ENCODE data around the gene STX12. TPM values are rescaled to one million over a fixed set of nuclear protein-coding genes. Genes with fewer than 3 reads are reported as not detected.

The STX12 gene
- total RNA-seq, 1 experiment from 2014 or later: 24.5 TPM

DNA sequence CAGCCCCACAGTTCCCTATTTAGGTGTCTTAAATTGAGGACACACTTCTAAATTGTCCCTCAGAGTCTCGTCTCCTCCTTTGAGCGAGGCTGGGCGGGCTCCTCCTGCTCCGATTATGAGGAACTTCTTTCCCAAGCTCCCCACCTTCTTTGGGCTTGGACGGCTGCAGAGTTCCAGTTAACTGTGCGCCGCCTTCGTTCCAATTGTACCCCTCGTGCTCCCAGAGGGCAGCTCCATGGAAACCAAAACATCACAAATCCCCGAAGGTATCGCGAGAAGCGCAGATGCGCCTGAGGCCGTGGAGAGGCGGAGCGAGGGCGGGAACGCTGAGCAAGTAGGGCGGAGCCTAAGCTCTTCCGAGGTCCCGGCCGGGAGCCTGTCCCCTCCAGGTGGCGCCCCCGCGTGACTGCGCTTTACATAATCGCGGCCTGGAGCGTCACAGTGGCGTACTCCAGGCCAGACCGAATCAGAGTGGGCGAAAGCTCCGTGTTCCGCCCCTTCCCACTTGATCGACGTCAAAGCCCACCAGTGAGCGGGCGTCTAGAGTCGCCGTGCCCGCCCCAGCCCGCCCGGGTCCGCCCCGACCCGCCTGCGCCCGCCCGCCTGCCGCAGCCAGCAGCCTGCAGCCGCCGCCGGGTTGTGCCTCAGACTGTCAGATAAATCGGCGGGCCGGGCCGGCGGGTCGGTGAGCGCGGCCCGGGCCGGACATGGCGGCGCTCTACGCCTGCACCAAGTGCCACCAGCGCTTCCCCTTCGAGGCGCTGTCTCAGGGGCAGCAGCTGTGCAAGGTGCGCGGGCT lies 47.4 kb upstream of the STX12 start, which contains the start of gene FAM76A:
Gene FAM76A, plus strand, starts transcription at position 588 of the 799 bp plus-strand sequence. Its CDS starts 120 bp downstream, at position 708.
- intact Hi-C loops (cut with micrococcal nuclease; ENCODE audit: unreplicated experiment): no loop called here
- DNase-seq (ENCODE audit: low spot score): peak; percentile 99
- no peaks in the 10 kb centered on the region for H3K9me3 ChIP-seq (ENCODE audit: low read depth, low read length, poor library complexity, severe bottlenecking)
- peak within 1 kb of the TSS; percentile 99 for H3K4me3 ChIP-seq (ENCODE audit: low read depth, low read length, poor library complexity, severe bottlenecking)
- H3K27me3 ChIP-seq (replicated peaks; ENCODE audit: insufficient read depth, low read depth, low read length, poor library complexity): no peaks in the 10 kb centered on the region
- BruUV-seq (replicated peaks): no TSS peak
- peaks cover 8% of the 10 kb centered on the region for H3K4me1 ChIP-seq (ENCODE audit: insufficient read depth, low read length, poor library complexity, severe bottlenecking)
- ChIA-PET CTCF (interaction anchor here (0.5 to 1.7 kb wide), 6 partner anchors 22 to 527 kb away, joined by 3 to 11 read pairs (median 6); partner anchors contain the start of genes IFI6 and STX12), POLR2A (ENCODE audit: low non-redundant PET) (interaction anchor here (0.6 to 1.0 kb wide), 5 partner anchors 47 to 571 kb away, joined by 3 to 9 read pairs (median 5); partner anchors contain the start of genes IFI6, PPP1R8, SLC9A1 and STX12)
- H3K27ac ChIP-seq (ENCODE audit: low read depth, low read length, poor library complexity, severe bottlenecking): peak within 1 kb of the TSS; percentile 88
- H3K36me3 ChIP-seq (ENCODE audit: insufficient read depth, low read length, poor library complexity, severe bottlenecking): no peaks in the 10 kb centered on the region
- TF ChIP-seq, protein P1, sequence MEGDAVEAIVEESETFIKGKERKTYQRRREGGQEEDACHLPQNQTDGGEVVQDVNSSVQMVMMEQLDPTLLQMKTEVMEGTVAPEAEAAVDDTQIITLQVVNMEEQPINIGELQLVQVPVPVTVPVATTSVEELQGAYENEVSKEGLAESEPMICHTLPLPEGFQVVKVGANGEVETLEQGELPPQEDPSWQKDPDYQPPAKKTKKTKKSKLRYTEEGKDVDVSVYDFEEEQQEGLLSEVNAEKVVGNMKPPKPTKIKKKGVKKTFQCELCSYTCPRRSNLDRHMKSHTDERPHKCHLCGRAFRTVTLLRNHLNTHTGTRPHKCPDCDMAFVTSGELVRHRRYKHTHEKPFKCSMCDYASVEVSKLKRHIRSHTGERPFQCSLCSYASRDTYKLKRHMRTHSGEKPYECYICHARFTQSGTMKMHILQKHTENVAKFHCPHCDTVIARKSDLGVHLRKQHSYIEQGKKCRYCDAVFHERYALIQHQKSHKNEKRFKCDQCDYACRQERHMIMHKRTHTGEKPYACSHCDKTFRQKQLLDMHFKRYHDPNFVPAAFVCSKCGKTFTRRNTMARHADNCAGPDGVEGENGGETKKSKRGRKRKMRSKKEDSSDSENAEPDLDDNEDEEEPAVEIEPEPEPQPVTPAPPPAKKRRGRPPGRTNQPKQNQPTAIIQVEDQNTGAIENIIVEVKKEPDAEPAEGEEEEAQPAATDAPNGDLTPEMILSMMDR (conservative IDR thresholded peaks at IDR 0.05; ENCODE audit: low read depth, low read length): peak; percentile 61
- TF ChIP-seq EZH2 (IDR thresholded peaks at IDR 0.05; ENCODE audit: borderline replicate concordance, low read depth, low read length, poor library complexity, severe bottlenecking): no peak

DNA sequence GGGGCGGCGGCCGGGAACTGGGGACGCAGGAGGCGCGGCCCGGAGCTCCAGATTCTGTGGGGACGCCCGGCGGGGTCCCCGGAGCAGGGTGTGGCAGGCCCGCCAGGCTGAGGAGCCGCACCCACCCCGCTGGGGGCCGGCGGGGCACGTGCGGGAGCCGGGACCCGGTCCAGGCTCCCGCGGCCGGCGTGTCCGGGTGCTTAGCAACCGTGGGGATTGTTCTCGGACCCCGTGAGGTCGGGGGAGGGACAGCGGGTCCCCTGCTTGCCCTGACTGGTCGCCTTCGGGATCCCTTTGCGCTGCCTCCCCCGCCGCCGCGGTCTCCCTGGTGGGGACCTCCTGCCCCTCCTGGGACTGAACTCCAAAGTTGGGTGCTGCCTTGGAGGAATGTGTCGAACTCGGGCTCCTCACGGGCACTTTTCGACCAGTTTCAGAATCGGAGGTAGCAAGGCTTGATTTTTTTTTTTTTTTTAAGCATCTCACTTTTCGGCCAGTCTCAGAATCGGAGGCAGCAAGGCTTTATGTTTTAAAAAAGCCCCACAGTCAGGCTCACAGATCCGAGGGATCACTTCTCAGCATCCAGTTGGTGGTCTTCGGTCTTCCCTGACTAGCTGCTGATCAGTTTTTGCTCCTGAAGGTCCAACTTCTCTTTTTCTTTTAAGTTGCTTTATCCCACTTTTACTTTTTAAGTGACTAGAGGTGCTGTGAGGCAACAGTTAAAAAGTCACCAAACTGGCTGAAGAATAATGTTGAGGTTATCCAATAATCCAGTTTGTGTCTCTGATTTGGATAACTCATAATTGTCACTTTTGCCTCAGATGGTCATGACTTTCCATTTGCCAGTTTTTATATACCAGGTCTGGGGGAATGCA lies 46.6 kb upstream of the STX12 start:
- intact Hi-C loops (cut with micrococcal nuclease; ENCODE audit: unreplicated experiment): no loop called here
- BruUV-seq (replicated peaks): TSS peak; percentile 63
- CTCF ChIA-PET: interaction anchor here (0.6 to 1.7 kb wide), 5 partner anchors 46 to 528 kb away, joined by 3 to 8 read pairs (median 7); partner anchors contain the start of genes IFI6 and STX12

More for the DNA sequence above, 46.6 kb upstream of the STX12 start:
- H3K4me1 ChIP-seq (ENCODE audit: insufficient read depth, low read length, poor library complexity, severe bottlenecking): peaks cover 8% of the 10 kb centered on the region
- DNase-seq (ENCODE audit: low spot score): peak; percentile 47
- H3K4me3 ChIP-seq (ENCODE audit: low read depth, low read length, poor library complexity, severe bottlenecking): peak overlapping the region; percentile 99
- H3K27ac ChIP-seq (ENCODE audit: low read depth, low read length, poor library complexity, severe bottlenecking): peak overlapping the region; percentile 88
- H3K36me3 ChIP-seq (ENCODE audit: insufficient read depth, low read length, poor library complexity, severe bottlenecking): no peaks in the 10 kb centered on the region
- POLR2A ChIA-PET (ENCODE audit: low non-redundant PET): interaction anchor here (0.6 to 1.0 kb wide), 3 partner anchors 47 to 104 kb away, joined by 3 to 5 read pairs (median 4); partner anchors contain the start of genes IFI6, PPP1R8 and STX12
- no peaks in the 10 kb centered on the region for H3K27me3 ChIP-seq (replicated peaks; ENCODE audit: insufficient read depth, low read depth, low read length, poor library complexity)
- no peaks in the 10 kb centered on the region for H3K9me3 ChIP-seq (ENCODE audit: low read depth, low read length, poor library complexity, severe bottlenecking)
- TF ChIP-seq, protein P1 (conservative IDR thresholded peaks at IDR 0.05; ENCODE audit: low read depth, low read length): no peak
- no peak for TF ChIP-seq EZH2 (IDR thresholded peaks at IDR 0.05; ENCODE audit: borderline replicate concordance, low read depth, low read length, poor library complexity, severe bottlenecking)

Data from A673 (cell line).